GM12892 (cell line): ENCODE results near the gene RAP1A.

Experiments
- POLR2A ChIP-seq: IDR thresholded peaks from 2 replicates; pipeline ENCODE4 v1.6.1; 2011; ENCODE audit warnings: low read depth, low read length, control low read depth
- POLR2AphosphoS5 ChIP-seq: IDR thresholded peaks from 2 replicates; pipeline ENCODE4 v1.6.1; 2011; ENCODE audit warnings: low read depth, low read length, control low read depth

DNA sequence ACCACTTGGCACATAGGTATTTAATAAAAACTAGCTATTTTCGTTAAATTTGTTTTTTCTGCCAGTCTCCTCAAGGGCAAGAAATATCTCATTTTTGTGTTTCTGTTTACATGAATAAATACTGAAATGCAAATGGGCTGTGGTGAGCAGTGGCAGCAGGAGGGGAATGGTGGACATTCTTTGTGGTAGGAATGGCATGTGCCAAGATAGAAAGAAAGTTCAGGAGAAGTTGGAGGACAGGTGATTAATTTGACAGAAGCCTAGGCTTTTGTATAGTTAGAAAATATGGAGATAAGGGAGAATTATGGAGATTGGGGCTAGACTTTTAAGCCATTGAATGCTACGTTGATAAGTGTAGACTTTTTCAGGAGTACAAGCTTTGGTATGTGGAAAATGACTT lies 8.6 kb downstream of the RAP1A start:
- no peak for TF ChIP-seq POLR2A
- no peak for TF ChIP-seq POLR2AphosphoS5
